ENCODE data around the gene IRF8.

IRF8 gene

DNA sequence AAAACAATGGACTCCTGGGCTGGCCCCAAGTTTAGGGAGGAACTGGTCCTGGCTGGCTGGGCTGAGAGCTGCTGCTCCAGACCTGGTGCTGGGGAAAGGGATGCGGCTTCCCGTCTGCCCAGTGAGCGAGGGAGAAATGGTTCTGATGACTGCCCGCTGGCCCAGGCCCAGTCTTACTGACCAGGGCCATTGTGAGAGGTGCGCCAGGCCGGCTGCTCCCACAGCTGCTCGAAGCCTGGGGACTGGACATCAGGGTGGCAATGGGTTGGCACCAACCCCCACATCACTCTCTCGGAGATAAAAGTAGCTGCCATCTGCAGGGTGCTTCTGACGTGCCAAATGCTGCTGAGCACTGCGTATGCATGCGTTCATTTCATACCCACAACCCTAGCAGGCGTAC lies 53.2 kb downstream of the IRF8 start:
- Histone ChIP-seq H4K20me1 (ENCODE audit: insufficient read depth, low read length) (no peaks in the 10 kb centered on the region), H2AFZ (ENCODE audit: low read depth, low read length) (no peak overlapping the region), H3K4me3 (ENCODE audit: low read depth in 1 of 2, low read length in 2 of 2) (no peak overlapping the region), H3K4me1 (ENCODE audit: insufficient read depth, low read length) (no peaks in the 10 kb centered on the region), H3K36me3 (ENCODE audit: insufficient read depth, low read length) (no peaks in the 10 kb centered on the region), H3K79me2 (ENCODE audit: insufficient read depth, low read length) (no peaks in the 10 kb centered on the region), H3K27me3 (ENCODE audit: insufficient read depth, low read length, poor library complexity) (peaks cover 2% of the 10 kb centered on the region), H3K27ac (ENCODE audit: low read length) (no peak overlapping the region), H3K4me2 (ENCODE audit: insufficient read depth, low read length) (no peak overlapping the region), H3K9ac (ENCODE audit: low read depth, low read length) (no peak overlapping the region), H3K9me3 (ENCODE audit: insufficient read depth, low read length, severe bottlenecking) (no peaks in the 10 kb centered on the region)
- DNase-seq (no peak), ATAC-seq (ENCODE audit: insufficient read depth, low read depth) (no peak)
- no peak for TF ChIP-seq EZH2 (IDR thresholded peaks at IDR 0.05; ENCODE audit: borderline replicate concordance, low read depth, low read length, severe bottlenecking)
- TF ChIP-seq, protein P1, sequence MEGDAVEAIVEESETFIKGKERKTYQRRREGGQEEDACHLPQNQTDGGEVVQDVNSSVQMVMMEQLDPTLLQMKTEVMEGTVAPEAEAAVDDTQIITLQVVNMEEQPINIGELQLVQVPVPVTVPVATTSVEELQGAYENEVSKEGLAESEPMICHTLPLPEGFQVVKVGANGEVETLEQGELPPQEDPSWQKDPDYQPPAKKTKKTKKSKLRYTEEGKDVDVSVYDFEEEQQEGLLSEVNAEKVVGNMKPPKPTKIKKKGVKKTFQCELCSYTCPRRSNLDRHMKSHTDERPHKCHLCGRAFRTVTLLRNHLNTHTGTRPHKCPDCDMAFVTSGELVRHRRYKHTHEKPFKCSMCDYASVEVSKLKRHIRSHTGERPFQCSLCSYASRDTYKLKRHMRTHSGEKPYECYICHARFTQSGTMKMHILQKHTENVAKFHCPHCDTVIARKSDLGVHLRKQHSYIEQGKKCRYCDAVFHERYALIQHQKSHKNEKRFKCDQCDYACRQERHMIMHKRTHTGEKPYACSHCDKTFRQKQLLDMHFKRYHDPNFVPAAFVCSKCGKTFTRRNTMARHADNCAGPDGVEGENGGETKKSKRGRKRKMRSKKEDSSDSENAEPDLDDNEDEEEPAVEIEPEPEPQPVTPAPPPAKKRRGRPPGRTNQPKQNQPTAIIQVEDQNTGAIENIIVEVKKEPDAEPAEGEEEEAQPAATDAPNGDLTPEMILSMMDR (IDR thresholded peaks at IDR 0.05; ENCODE audit: borderline replicate concordance, extremely low read depth, low read length, poor library complexity, severe bottlenecking): no peak

DNA sequence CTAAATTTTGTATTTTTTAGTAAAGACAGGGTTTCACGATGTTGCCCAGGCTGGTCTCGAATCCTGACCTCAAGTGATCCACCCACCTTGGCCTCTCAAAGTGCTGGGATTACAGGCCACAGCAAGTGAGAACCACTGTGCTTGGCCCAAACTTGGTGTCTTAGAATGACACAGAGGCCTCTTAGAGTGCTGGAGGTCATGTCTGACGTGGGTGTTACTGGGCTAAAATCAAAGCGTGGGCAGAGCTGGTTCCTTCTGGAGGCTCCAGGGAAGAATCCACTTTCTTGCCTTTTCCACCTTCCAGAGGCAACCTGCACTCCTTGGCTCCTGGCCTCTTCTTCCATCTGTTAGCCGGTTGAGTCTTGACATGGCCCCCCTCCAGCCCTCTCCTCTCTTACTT lies 53.8 kb downstream of the IRF8 start:
- ATAC-seq (ENCODE audit: insufficient read depth, low read depth): no peak
- no peak overlapping the region for H3K9ac ChIP-seq (ENCODE audit: low read depth, low read length)
- H3K27me3 ChIP-seq (ENCODE audit: insufficient read depth, low read length, poor library complexity): peaks cover 2% of the 10 kb centered on the region
- H3K9me3 ChIP-seq (ENCODE audit: insufficient read depth, low read length, severe bottlenecking): no peaks in the 10 kb centered on the region
- no peak for DNase-seq
- H3K4me3 ChIP-seq (ENCODE audit: low read depth in 1 of 2, low read length in 2 of 2): no peak overlapping the region
- H3K36me3 ChIP-seq (ENCODE audit: insufficient read depth, low read length): no peaks in the 10 kb centered on the region
- no peaks in the 10 kb centered on the region for H3K4me1 ChIP-seq (ENCODE audit: insufficient read depth, low read length)
- H3K79me2 ChIP-seq (ENCODE audit: insufficient read depth, low read length): no peaks in the 10 kb centered on the region
- H2AFZ ChIP-seq (ENCODE audit: low read depth, low read length): no peak overlapping the region
- H3K27ac ChIP-seq (ENCODE audit: low read length): no peak overlapping the region
- no peak for TF ChIP-seq EZH2 (IDR thresholded peaks at IDR 0.05; ENCODE audit: borderline replicate concordance, low read depth, low read length, severe bottlenecking)
- TF ChIP-seq, protein P1 (IDR thresholded peaks at IDR 0.05; ENCODE audit: borderline replicate concordance, extremely low read depth, low read length, poor library complexity, severe bottlenecking): no peak
- no peak overlapping the region for H3K4me2 ChIP-seq (ENCODE audit: insufficient read depth, low read length)
- H4K20me1 ChIP-seq (ENCODE audit: insufficient read depth, low read length): no peaks in the 10 kb centered on the region

DNA sequence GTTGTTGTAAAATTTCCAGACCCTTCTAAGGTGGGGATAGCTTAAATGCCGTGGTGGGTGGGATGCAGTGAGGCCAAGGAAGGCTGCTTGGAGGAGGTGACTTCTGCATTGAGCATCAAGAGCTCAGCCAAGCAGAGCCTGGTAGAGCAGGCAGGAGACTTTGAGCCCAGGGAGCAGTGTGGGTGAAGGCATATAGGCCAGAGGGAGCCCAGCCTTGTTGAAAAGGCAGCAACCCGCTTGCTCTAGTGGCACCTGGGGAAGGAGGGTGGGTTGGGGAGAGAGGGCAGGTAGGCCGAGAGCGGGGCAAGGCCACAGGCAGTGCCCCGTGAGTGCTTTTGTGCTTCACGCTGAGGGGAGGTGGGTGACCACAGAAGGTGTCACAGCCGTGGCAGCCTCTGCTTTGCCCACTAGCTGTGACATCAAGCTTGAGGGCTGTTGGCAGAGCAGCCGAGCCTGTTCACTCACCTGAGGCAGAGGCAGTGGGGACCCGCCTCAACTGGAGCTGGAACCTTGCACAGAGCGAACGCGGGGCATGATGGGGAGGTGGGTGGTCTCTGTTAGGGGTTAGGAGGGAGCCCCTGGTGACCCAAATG lies 56.1 kb downstream of the IRF8 start:
- Histone ChIP-seq H3K4me2 (ENCODE audit: insufficient read depth, low read length) (no peak overlapping the region), H3K4me3 (ENCODE audit: low read depth in 1 of 2, low read length in 2 of 2) (no peak overlapping the region), H2AFZ (ENCODE audit: low read depth, low read length) (no peak overlapping the region), H3K9me3 (ENCODE audit: insufficient read depth, low read length, severe bottlenecking) (no peaks in the 10 kb centered on the region), H3K36me3 (ENCODE audit: insufficient read depth, low read length) (no peaks in the 10 kb centered on the region), H3K27me3 (ENCODE audit: insufficient read depth, low read length, poor library complexity) (peaks cover 2% of the 10 kb centered on the region), H3K79me2 (ENCODE audit: insufficient read depth, low read length) (no peaks in the 10 kb centered on the region), H3K4me1 (ENCODE audit: insufficient read depth, low read length) (no peaks in the 10 kb centered on the region), H3K9ac (ENCODE audit: low read depth, low read length) (no peak overlapping the region), H4K20me1 (ENCODE audit: insufficient read depth, low read length) (no peaks in the 10 kb centered on the region), H3K27ac (ENCODE audit: low read length) (no peak overlapping the region)
- TF ChIP-seq EZH2 (IDR thresholded peaks at IDR 0.05; ENCODE audit: borderline replicate concordance, low read depth, low read length, severe bottlenecking): no peak
- TF ChIP-seq, protein P1 (IDR thresholded peaks at IDR 0.05; ENCODE audit: borderline replicate concordance, extremely low read depth, low read length, poor library complexity, severe bottlenecking): no peak
- DNase-seq: no peak
- no peak for ATAC-seq (ENCODE audit: insufficient read depth, low read depth)
